HL-60/S4 treated with retinoic acid at 250 ng/mL for 4 days and 3 days (cell line): ENCODE results near the gene GIMAP6.
"Not testable (repeated sequence)": the region's sequence is repeated elsewhere in the genome, so short reads cannot be mapped to it uniquely, and the experiment has no call there.

Experiments used
- in situ Hi-C: fragments of 300-500 bp; cut with MboI; formaldehyde crosslinking; loops from 2 replicates; pipeline ENCODE4 v1.7.0; 2022; ENCODE audit warnings: low sequenced_read_pairs

Gene GIMAP6

DNA sequence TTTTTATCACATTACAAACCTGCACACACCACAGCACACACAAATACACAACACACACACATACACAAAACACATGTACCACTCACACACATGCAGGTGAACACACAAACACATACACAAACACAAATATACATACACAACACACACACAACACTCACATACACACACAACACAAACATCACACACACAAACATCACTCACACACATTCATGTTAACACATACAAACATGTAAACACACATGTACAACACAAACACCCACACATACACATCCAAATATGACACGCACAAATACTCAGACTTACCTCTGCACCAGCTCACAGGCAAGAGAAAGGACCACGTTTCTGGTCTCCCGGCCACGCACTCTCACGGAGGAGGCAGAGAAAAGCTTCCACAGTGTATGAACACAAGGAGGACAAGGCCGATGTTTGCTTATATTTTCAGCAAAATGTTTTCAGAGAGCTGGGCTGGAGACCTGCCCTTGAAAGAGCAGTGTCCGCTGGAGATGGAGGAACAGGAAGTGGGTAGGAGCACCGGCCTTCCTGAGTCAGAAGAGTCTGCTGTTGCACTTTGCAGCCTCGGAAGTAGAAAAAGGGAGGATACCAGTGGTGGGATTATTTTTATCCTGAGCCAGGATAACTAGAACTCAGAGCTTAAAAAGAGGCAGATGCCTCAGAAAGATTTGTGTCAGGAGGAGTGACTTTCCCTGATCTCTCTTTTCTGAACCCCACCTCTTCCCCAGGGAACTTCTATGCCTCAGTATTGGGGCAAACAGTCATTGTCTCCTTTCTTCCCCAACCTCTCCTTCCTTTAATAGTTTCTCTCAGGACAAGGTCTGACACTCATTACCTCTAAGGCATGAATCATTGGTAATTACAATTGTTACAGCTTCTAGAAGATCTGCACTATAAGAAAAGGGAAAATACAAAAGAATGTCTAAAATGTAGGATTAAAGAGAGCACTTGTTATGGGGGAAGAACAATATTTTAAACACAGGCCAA is at the start of gene GIMAP6:
Gene GIMAP6, minus strand, starts transcription at position 520 of the 999 bp plus-strand sequence. CDS start 2,243 bp downstream, outside the sequence.
- in situ Hi-C loops, result no loop called here

- in situ Hi-C loops, result not testable (repeated sequence)
Measured at GRCh38 chr7:150680364-150680763, 48.2 kb upstream of the GIMAP6 start.

- in situ Hi-C loops, result not testable (repeated sequence)
Measured at GRCh38 chr7:150678601-150679000, 46.4 kb upstream of the GIMAP6 start.

GRCh38 chr7:150676854-150677253 is 44.7 kb upstream of the GIMAP6 start:
- in situ Hi-C loops, result not testable (repeated sequence)

DNA sequence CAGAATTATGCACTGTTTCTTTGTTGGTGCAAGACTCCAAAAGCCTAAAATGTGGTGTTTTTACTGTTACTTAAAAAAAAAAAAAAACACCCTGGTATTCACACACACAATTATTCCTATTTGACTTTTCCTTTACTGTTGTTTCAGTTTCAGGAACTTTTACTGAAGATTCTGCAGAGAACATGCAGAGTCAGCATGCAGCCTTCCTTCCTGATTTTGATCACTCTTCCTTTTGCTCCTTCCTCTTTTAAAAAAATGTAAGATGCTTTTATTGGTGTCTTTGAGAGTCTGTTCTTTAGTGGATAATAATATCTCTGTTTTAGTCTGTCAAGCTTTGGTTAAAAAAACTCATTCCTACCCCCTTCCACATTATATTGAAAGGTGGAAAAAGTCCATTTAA is 44.1 kb upstream of the GIMAP6 start:
- in situ Hi-C loops, result not testable (repeated sequence)

DNA sequence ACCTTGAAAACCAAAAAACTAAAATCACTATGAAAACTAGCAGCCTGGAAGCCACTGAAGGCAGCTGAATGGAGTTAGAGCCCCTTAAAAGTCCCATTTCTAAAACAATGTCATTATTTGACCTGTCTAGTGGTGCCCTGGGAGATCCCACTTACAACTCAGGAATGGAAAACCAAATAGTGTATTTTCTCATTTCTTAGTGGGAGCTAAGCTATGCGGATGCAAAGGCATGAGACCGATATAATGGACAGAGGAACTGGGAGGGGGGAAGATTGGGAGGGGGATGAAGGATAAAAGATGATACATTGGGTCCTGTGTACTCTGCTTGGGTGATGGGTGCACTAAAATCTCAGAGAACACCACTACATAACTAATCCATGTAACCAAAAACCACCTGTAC is 43.5 kb upstream of the GIMAP6 start:
- in situ Hi-C loops, result no loop called here

DNA sequence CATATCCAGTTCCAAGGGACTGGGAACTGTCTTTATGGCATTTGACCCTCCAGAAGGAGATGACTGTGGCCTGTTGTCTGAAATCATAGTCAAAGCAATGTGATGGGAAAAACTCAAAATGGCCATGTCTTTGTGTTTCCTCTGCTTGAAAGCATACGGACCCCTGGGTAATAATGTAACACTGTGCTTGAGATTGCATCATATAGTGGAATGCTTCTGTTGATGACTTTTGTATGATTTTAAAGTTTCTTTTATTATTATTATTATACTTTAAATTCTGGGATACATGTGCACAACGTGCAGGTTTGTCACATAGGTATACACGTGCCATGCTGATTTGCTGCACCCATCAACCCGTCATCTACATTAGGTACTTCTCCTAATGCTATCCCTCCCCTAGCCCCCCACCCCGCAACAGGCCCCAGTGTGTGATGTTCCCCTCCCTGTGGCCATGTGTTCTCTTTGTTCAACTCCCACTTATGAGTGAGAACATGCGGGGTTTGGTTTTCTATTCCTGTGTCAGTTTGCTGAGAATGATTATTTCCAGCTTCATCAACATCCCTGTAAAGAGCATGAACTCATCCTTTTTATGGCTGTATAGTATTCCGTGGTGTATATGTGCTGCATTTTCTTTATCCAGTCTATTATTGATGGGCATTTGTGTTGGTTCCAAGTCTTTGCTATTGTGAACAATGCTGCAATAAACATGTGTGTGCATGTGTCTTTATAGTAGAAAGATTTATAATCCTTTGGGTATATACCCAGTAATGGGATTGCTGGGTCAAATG is 39.8 kb upstream of the GIMAP6 start:
- in situ Hi-C loops, result not testable (repeated sequence)

- in situ Hi-C loops, result no loop called here
Measured at GRCh38 chr7:150668977-150669376, 36.8 kb upstream of the GIMAP6 start.

- in situ Hi-C loops, result no loop called here
Measured at GRCh38 chr7:150668472-150668911, 36.3 kb upstream of the GIMAP6 start.

DNA sequence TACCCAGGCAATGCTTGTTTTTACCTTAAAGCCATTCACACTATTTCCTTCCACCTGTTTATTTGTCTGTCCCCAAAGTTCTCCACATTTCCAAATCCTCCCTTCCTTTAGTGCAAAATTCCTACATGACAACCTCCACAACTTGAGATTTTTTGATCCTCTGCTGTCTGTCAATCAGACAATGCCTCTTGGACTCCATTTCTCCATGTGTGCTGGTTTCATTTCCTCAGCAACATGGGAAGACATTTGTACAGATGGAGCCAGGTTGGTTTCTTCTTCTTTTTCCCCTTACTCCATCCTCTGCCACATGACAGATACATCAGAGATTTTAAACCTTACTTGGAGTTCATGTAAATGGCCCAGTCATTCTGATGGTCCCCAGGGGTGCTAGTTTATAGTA is 34.2 kb upstream of the GIMAP6 start:
- in situ Hi-C loops, result no loop called here

DNA sequence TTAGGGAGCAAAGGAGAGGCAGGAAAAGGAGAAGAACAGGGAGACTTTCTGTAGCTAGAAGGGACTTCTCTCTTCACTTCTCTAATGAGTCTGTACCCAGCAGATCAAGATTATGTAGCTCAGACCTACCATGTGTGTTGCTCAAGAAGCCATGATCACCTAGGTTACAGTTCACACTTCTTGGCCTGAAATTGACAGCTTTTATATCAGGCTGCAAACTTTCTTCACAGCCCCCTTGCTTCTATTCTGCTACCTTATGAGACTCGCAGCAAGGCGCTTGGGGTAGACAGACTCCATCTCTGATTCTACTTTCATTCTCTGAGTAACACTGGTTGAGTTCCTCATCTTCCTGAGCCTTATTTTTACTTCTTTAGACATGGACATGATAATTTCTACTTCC is 33.7 kb upstream of the GIMAP6 start:
- in situ Hi-C loops, result no loop called here

GRCh38 chr7:150665089-150665748 is 33.0 kb upstream of the GIMAP6 start:
- in situ Hi-C loops, result no loop called here

DNA sequence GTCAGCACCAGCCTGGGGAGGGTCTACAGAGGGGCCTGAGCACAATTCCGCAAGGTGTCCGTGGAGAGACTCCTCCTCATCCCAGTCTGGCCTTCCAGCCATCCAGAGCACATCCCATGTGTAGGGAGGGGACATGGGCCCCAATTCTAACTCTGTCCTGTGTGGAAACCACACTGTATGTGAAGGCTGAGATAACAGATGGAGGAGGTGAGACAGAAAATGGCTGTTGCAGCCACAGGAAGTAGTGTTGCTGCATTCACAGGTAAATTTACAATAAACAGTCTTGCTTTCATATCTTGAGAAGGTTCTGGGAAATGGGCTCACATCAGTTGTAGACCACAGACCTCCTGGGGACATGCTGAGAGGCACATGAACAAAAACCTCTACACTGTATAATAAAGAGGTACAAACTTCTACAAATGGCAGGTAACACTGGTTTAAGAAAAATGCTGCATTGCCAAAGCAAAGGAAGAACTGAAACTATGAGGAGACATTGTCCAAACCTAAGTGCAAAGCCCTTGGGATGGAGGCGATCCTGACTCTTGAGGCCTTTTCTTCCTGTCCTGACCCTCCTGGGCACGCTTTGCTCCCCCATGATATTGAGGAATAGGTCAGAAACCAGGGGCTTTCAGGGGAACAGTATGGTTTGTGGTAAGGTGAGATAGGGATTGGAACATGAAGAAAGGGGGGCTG is 31.8 kb upstream of the GIMAP6 start:
- in situ Hi-C loops, result no loop called here

DNA sequence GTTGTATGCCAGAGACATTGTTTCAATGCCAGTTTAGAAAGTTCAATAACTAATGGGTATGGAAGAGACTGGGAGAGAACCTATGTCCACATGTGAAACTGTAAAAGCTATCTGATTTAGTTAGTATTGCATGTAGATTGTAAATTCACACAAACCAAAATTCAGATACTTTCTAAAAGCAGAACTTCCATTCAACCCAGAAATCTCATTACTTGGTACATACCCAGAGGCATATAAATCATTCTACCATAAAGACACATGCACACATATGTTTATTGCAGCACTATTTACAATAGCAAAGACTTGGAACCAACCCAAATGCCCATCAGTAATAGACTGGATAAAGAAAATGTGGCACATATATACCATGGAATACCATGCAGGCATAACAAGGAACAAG is 30.6 kb upstream of the GIMAP6 start:
- in situ Hi-C loops, result not testable (repeated sequence)

DNA sequence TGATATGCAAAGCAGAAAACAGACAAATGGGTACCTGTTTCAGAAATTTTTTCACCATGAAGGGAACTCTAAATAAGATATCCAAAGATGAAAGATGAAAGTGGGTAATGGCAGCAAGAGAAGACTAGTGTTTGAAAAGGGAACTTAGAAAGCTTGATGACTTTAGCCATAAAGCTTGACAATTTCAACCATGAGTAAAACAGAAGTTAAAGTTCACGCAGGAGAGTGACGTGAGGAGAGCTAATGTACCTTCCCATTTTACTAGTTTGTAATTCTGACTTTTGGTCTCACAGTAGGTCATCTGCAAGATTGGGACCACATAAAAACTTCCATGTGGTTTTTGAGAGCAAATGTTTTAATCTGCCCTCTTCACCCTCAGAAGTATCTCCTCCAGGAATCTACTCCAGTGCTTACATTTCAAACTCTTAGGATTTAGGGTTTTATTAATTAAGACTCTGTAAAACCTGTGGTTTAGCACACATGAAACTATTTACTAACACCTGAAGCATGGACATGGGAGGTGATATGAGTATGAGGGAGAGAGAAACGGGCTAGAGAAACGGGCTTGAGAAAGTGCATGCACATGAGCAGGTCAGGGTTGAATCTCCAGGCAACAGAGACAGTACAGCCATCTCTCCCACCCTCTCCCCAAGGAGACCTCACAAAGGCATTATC is 28.9 kb upstream of the GIMAP6 start:
- in situ Hi-C loops, result no loop called here

DNA sequence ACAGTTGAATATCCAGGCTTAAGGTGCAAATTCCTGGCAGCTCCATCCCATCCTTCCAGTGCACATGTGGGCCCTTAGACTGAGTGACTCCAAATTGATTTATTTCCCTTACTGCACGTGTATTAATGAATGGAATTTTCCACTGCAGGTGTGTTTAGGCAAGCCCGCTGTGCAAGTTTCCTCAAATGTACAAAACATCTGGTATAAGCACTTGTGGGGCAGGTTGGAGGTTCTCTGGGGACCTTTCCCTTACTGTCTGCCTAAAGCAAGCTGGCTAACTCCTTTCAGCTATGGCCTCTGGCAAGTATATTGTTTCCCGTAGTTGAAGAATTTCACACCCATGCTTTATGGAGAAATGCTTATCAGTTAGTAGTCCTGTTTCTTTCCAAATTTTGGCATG is 25.3 kb upstream of the GIMAP6 start:
- in situ Hi-C loops, result no loop called here

- in situ Hi-C loops, result no loop called here
Measured at GRCh38 chr7:150656047-150656446, 23.9 kb upstream of the GIMAP6 start.

GRCh38 chr7:150654692-150655091 is 22.5 kb upstream of the GIMAP6 start:
- in situ Hi-C loops, result no loop called here

- in situ Hi-C loops, result no loop called here
Measured at GRCh38 chr7:150649080-150649385, 16.8 kb upstream of the GIMAP6 start.
